CD4-positive, alpha-beta T cell (primary cell): ENCODE measurements around the gene SLC46A2. TPM values are rescaled to one million over a fixed set of nuclear protein-coding genes. Genes with fewer than 3 reads are reported as not detected.
A peak's percentile ranks its signal among the peaks of the same experiment; 100 is the strongest.

Experiments
- ATAC-seq: fragments of 200-7000 bp; cut with Tn5 transposase; one replicate; pipeline ENCODE4 v1.10.0; 2022; ENCODE audit warnings: mild to moderate bottlenecking; ENCODE audit not compliant: poor library complexity
- CTCF ChIA-PET: fragments of 350-600 bp; sonication (Branson Sonifier 250); formaldehyde crosslinking; loops from one replicate; lab custom pipeline; 2021; ENCODE audit warnings: antibody characterized with exemption, inconsistent platforms; lab: Charles Lee
- POLR2A ChIA-PET: fragments of 350-600 bp; sonication (Branson Sonifier 250); formaldehyde crosslinking; loops from one replicate; lab custom pipeline; 2021; ENCODE audit warnings: antibody characterized with exemption, inconsistent platforms; lab: Charles Lee
- DNase-seq, 14 experiments: peaks; one replicate each; pipeline ENCODE4 v3.0.0-alpha.2; 2013 to 2020; ENCODE audit warnings: mixed read lengths in 2 of 14
- H3K27ac ChIP-seq, 2 donors: one replicate each; pipeline versions ENCODE4 v1.5.1 to v1.7.0; 2013; ENCODE audit warnings: low read length in 2 of 2, low read depth in 1 of 2, mild to moderate bottlenecking in 1 of 2
- H3K27me3 ChIP-seq, 2 experiments: 1 replicate in 1 of 2; 2 replicates in 1 of 2; pipeline versions ENCODE4 v1.6.1 to v1.7.0; 2013; ENCODE audit warnings: low read length in 2 of 2, control low read depth in 1 of 2, mild to moderate bottlenecking in 1 of 2, moderate library complexity in 1 of 2; ENCODE audit not compliant: insufficient read depth in 2 of 2, control insufficient read depth in 1 of 2
- H3K36me3 ChIP-seq: one replicate; pipeline ENCODE4 v1.6.1; 2013; ENCODE audit warnings: low read length, control low read depth; ENCODE audit not compliant: insufficient read depth
- H3K4me1 ChIP-seq: one replicate; pipeline ENCODE4 v1.6.1; 2013; ENCODE audit warnings: low read length, control low read depth; ENCODE audit not compliant: insufficient read depth
- H3K4me3 ChIP-seq: one replicate; pipeline ENCODE4 v1.5.1; 2013; ENCODE audit warnings: mild to moderate bottlenecking, low read length, moderate library complexity
- H3K9me3 ChIP-seq, 2 experiments: 1 replicate in 1 of 2; 2 replicates in 1 of 2; pipeline versions ENCODE4 v1.6.1 to v1.7.0; 2013; ENCODE audit warnings: low read length in 2 of 2, mild to moderate bottlenecking in 2 of 2, control low read depth in 1 of 2, moderate library complexity in 1 of 2; ENCODE audit not compliant: control insufficient read depth in 1 of 2, insufficient read depth in 1 of 2
- H3K27ac Mint-ChIP-seq: one replicate; pipeline ENCODE4 v1.8.0; 2020; ENCODE audit warnings: mixed read lengths
- H3K27me3 Mint-ChIP-seq: one replicate; pipeline ENCODE4 v1.8.0; 2021; ENCODE audit warnings: mixed read lengths
- H3K36me3 Mint-ChIP-seq: one replicate; pipeline ENCODE4 v1.8.0; 2021; ENCODE audit warnings: low read depth, mixed read lengths
- H3K4me1 Mint-ChIP-seq: one replicate; pipeline ENCODE4 v1.8.0; 2021; ENCODE audit warnings: low read depth, mixed read lengths
- H3K4me3 Mint-ChIP-seq: one replicate; pipeline ENCODE4 v1.8.0; 2020; ENCODE audit warnings: mild to moderate bottlenecking, mixed read lengths
- H3K9me3 Mint-ChIP-seq: one replicate; pipeline ENCODE4 v1.8.0; 2020; ENCODE audit warnings: mixed read lengths
- intact Hi-C, 2 experiments: fragments of 100-400 bp; cut with DNase I in 1 of 2; cut with micrococcal nuclease in 1 of 2; formaldehyde crosslinking; loops; one replicate each; pipeline versions ENCODE4 v1.15.1 to v1.9.0; 2023 to 2025; cut with DNase I, micrococcal nuclease
- polyA plus RNA-seq, 2 donors: library from polyadenylated mRNA; unstranded; fragments of 120-200 nt; gene quantifications; one replicate each; pipeline ENCODE4 v1.2.1, GENCODE V29; 2013
- total RNA-seq, 174 experiments: library from RNA in 2 of 174; stranded (reverse) in 2 of 174; gene quantifications; one replicate each; pipeline ENCODE4 v1.2.3 and lab custom pipeline; 2021 to 2026
- TF ChIP-seq, protein P1 (sequence below): fragments of 200-600 bp; IDR thresholded peaks from one replicate; pipeline ENCODE4 v1.8.0; 2022; ENCODE audit warnings: antibody characterized with exemption, mild to moderate bottlenecking

The SLC46A2 gene, protein sequence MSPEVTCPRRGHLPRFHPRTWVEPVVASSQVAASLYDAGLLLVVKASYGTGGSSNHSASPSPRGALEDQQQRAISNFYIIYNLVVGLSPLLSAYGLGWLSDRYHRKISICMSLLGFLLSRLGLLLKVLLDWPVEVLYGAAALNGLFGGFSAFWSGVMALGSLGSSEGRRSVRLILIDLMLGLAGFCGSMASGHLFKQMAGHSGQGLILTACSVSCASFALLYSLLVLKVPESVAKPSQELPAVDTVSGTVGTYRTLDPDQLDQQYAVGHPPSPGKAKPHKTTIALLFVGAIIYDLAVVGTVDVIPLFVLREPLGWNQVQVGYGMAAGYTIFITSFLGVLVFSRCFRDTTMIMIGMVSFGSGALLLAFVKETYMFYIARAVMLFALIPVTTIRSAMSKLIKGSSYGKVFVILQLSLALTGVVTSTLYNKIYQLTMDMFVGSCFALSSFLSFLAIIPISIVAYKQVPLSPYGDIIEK
- total RNA-seq (not detected), total RNA-seq (lab: John Stamatoyannopoulos, UW) (0 to 0.35 (median 0) reads per million in 172 experiments)
- polyA plus RNA-seq (2013, experiment 1 of 2): 1.4 TPM
- 1.5 TPM for polyA plus RNA-seq (2013, experiment 2 of 2)

GRCh38 chr9:112890106-112891081 lies at the start of gene SLC46A2:
Gene SLC46A2, minus strand, starts transcription at chr9:112890876. Its CDS starts 195 bp downstream, at chr9:112890681.
- intact Hi-C loops: no loop called here
- DNase-seq: peak in 2 of 14 experiments; percentile 17 to 33
- no peak for ATAC-seq
- H3K9me3 Mint-ChIP-seq: no peaks in the 10 kb centered on the region
- TF ChIP-seq, protein P1, sequence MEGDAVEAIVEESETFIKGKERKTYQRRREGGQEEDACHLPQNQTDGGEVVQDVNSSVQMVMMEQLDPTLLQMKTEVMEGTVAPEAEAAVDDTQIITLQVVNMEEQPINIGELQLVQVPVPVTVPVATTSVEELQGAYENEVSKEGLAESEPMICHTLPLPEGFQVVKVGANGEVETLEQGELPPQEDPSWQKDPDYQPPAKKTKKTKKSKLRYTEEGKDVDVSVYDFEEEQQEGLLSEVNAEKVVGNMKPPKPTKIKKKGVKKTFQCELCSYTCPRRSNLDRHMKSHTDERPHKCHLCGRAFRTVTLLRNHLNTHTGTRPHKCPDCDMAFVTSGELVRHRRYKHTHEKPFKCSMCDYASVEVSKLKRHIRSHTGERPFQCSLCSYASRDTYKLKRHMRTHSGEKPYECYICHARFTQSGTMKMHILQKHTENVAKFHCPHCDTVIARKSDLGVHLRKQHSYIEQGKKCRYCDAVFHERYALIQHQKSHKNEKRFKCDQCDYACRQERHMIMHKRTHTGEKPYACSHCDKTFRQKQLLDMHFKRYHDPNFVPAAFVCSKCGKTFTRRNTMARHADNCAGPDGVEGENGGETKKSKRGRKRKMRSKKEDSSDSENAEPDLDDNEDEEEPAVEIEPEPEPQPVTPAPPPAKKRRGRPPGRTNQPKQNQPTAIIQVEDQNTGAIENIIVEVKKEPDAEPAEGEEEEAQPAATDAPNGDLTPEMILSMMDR: no peak
- Histone ChIP-seq H3K27me3 (peaks cover 17 to 48% of the 10 kb centered on the region in 2 experiments), H3K4me1 (no peaks in the 10 kb centered on the region), H3K9me3 (peaks cover 0 to 18% of the 10 kb centered on the region in 2 experiments), H3K36me3 (no peaks in the 10 kb centered on the region), H3K4me3 (peak within 1 kb of the TSS; percentile 28), H3K27ac (no peak within 1 kb of the TSS)
- H3K27ac Mint-ChIP-seq: no peak within 1 kb of the TSS
- no peaks in the 10 kb centered on the region for H3K4me1 Mint-ChIP-seq
- POLR2A ChIA-PET: no interaction called here
- peaks cover 51% of the 10 kb centered on the region for H3K27me3 Mint-ChIP-seq
- CTCF ChIA-PET: no interaction called here
- no peaks in the 10 kb centered on the region for H3K36me3 Mint-ChIP-seq
- H3K4me3 Mint-ChIP-seq: no peak within 1 kb of the TSS

DNA sequence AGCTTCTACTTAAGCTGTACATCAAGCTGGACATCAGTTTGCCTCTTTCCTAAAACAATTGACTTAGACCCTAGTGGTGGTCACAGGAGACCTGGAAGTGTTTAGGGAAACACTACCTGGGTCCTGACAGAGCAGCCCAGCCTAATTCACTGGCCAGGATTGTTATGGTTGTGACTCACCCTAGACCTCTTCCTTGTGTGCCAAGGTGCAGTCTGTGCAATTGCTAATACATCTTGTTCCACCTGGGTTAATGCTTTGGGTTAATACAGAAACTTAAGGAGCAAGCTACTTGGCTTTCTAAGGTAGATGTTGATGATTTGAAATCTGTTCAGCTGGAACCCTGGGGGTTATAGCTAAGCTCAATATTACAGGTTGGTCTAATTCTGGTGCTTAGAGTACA lies 48.7 kb upstream of the SLC46A2 start:
- no peaks in the 10 kb centered on the region for H3K4me1 Mint-ChIP-seq
- H3K36me3 Mint-ChIP-seq: no peaks in the 10 kb centered on the region
- H3K4me3 Mint-ChIP-seq: no peak overlapping the region
- peaks cover 0 to 12% of the 10 kb centered on the region in 2 experiments for H3K27me3 ChIP-seq
- ChIA-PET POLR2A (no interaction called here), CTCF (no interaction called here)
- DNase-seq: no peak
- no peaks in the 10 kb centered on the region for H3K36me3 ChIP-seq
- no peak overlapping the region for H3K27ac ChIP-seq
- peaks cover 42% of the 10 kb centered on the region for H3K27me3 Mint-ChIP-seq
- no peak for ATAC-seq
- H3K9me3 Mint-ChIP-seq: no peaks in the 10 kb centered on the region
- TF ChIP-seq, protein P1: no peak
- H3K4me1 ChIP-seq: no peaks in the 10 kb centered on the region
- H3K9me3 ChIP-seq: no peaks in the 10 kb centered on the region
- H3K4me3 ChIP-seq: no peak overlapping the region
- intact Hi-C loops: no loop called here
- H3K27ac Mint-ChIP-seq: no peak overlapping the region

GRCh38 chr9:112933696-112934095 lies 43.0 kb upstream of the SLC46A2 start:
- ATAC-seq: no peak
- no peak overlapping the region for H3K27ac ChIP-seq
- TF ChIP-seq, protein P1: no peak
- H3K9me3 ChIP-seq: no peaks in the 10 kb centered on the region
- Mint-ChIP-seq H3K27me3 (peaks cover 42% of the 10 kb centered on the region), H3K4me1 (no peaks in the 10 kb centered on the region), H3K9me3 (no peaks in the 10 kb centered on the region), H3K27ac (no peak overlapping the region), H3K4me3 (no peak overlapping the region), H3K36me3 (no peaks in the 10 kb centered on the region)
- DNase-seq: no peak
- intact Hi-C loops: no loop called here
- H3K4me3 ChIP-seq: no peak overlapping the region
- H3K36me3 ChIP-seq: no peaks in the 10 kb centered on the region
- CTCF ChIA-PET: no interaction called here
- peaks cover 4 to 23% of the 10 kb centered on the region in 2 experiments for H3K27me3 ChIP-seq
- POLR2A ChIA-PET: no interaction called here
- H3K4me1 ChIP-seq: no peaks in the 10 kb centered on the region
